Kidney (tissue), 14 donors: ENCODE results near the gene URI1. TPM values are rescaled to one million over a fixed set of nuclear protein-coding genes. Genes with fewer than 3 reads are reported as not detected.

ENCODE experiments used
- DNase-seq, 5 donors: peaks; one replicate each; pipeline ENCODE4 v3.0.0-alpha.2; 2013 to 2020
- FAIRE-seq: peaks from 2 replicates; lab custom pipeline; 2012; peaks lifted over from hg19 to GRCh38; lab: Jason Lieb, UNC
- H3K27ac ChIP-seq, 2 donors: one replicate each; pipeline ENCODE4 v1.7.0; 2013; ENCODE audit warnings: low read depth in 2 of 2, low read length in 2 of 2, inconsistent platforms in 1 of 2
- H3K27me3 ChIP-seq: one replicate; pipeline ENCODE4 v1.7.1; 2013; ENCODE audit warnings: low read length, inconsistent platforms; ENCODE audit not compliant: control insufficient read depth, insufficient read depth
- H3K36me3 ChIP-seq, 3 donors: one replicate each; pipeline versions ENCODE4 v1.7.0 to v1.7.1; 2013; ENCODE audit warnings: low read length in 3 of 3, control low read depth in 1 of 3, inconsistent platforms in 1 of 3; ENCODE audit not compliant: insufficient read depth in 3 of 3, control insufficient read depth in 2 of 3
- H3K4me1 ChIP-seq, 3 donors: one replicate each; pipeline versions ENCODE4 v1.7.0 to v1.7.1; 2013; ENCODE audit warnings: low read length in 3 of 3, inconsistent platforms in 1 of 3, low read depth in 1 of 3; ENCODE audit not compliant: control insufficient read depth in 2 of 3, insufficient read depth in 2 of 3
- H3K4me3 ChIP-seq, 3 donors: one replicate each; pipeline versions ENCODE4 v1.7.0 to v1.8.1; 2013; ENCODE audit warnings: low read length in 3 of 3, control low read depth in 1 of 3, inconsistent platforms in 1 of 3
- H3K9ac ChIP-seq, 3 donors: one replicate each; pipeline versions ENCODE4 v1.7.0 to v1.7.1; 2013; ENCODE audit warnings: low read length in 3 of 3, control low read depth in 1 of 3, inconsistent platforms in 1 of 3
- H3K9me3 ChIP-seq, 3 donors: one replicate each; pipeline versions ENCODE4 v1.7.0 to v1.7.1; 2013; ENCODE audit warnings: low read length in 3 of 3, control low read depth in 1 of 3, inconsistent platforms in 1 of 3; ENCODE audit not compliant: control insufficient read depth in 2 of 3, insufficient read depth in 1 of 3
- CTCF ChIP-seq: IDR thresholded peaks from 3 replicates; pipeline ENCODE4 v1.5.1; 2012; ENCODE audit warnings: mild to moderate bottlenecking, moderate library complexity, borderline replicate concordance; ENCODE audit not compliant: insufficient read depth; ENCODE audit errors: extremely low read depth
- intact Hi-C: fragments of 100-400 bp; cut with DNase I; formaldehyde crosslinking; loops from one replicate; pipeline ENCODE4 v1.11.1; 2022
- polyA plus RNA-seq: library from polyadenylated mRNA; stranded (reverse); fragments of 350-450 nt; fragmentation: Illumina TruSeq; extraction: RNeasy Lipid Tissue Mini Kit (QIAGEN cat#74804); gene quantifications from one replicate; pipeline ENCODE4 v1.2.3, GENCODE V29; 2014; ENCODE audit warnings: low read depth, low replicate concordance; ENCODE audit not compliant: insufficient read depth
- total RNA-seq: library from RNA; stranded (reverse); fragmentation: NEBNext Ultra II Directional; extraction: Animal tissue kit (Norgen Biotek cat#: 25700); gene quantifications from one replicate; pipeline ENCODE4 v1.2.1, GENCODE V29; 2021
- donor health status: control.
- donor health status: control.
- donor health status: control.
- donor health status: control.
- donor health status: control.
- donor health status: DM: yes; HTN: yes; CAD: no.
- donor health status: Normal renal cell carcinoma (clear cell type).

URI1 gene
- total and polyA plus RNA-seq, 2 donors from 2014 or later = 34.8 to 56.3 TPM

DNA sequence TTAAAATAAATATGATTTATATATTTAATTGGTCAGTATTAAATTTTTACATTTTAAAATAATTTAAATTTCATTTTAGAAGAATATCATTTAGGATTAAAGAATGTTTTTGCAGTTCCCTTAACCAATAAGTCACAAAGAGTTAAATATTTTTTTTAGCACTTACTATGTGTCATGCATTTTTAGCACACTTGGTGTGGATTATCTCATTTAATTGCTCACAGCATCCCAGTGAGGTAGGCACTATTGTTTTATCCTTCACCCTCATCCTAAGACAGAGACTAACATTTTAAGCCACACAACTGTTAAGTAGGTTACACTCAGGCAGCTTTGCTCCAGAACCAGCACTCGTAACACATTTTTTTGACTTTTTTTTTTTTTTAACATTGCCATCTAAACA lies 78.2 kb downstream of the URI1 start:
- no peak overlapping the region for H3K27ac ChIP-seq
- H3K4me3 ChIP-seq = no peak overlapping the region
- no peak overlapping the region for H3K9ac ChIP-seq
- peaks cover 0 to 3% (median under 1%) of the 10 kb centered on the region in 3 donors for H3K36me3 ChIP-seq
- FAIRE-seq (no peak), DNase-seq (no peak)
- TF ChIP-seq CTCF = no peak
- H3K4me1 ChIP-seq = no peaks in the 10 kb centered on the region
- intact Hi-C loops = no loop called here
- no peaks in the 10 kb centered on the region for H3K9me3 ChIP-seq
- H3K27me3 ChIP-seq = no peaks in the 10 kb centered on the region

DNA sequence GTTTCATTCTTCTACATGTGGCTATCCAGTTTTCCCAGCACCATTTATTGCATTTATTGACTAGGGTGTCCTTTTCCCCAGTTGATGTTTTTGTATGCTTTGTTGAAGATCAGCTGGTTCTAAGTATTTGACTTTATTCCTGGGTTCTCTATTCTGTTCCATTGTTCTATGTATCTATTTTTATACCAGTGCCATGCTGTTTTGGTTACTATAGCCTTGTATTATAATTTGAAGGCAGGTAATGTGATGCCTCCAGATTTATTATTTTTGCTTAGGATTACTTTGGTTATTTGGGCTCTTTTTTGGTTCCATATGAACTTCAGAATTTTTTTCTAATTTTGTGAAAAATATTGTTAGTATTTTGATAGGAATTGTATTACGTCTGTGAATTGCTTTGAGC lies 80.6 kb downstream of the URI1 start:
- no peak for DNase-seq
- Histone ChIP-seq H3K9ac (no peak overlapping the region), H3K4me3 (no peak overlapping the region), H3K9me3 (no peaks in the 10 kb centered on the region), H3K36me3 (peaks cover 0 to 3% (median 0%) of the 10 kb centered on the region in 3 donors), H3K27ac (no peak overlapping the region), H3K27me3 (no peaks in the 10 kb centered on the region), H3K4me1 (no peaks in the 10 kb centered on the region)
- intact Hi-C loops = no loop called here
- FAIRE-seq = no peak
- no peak for TF ChIP-seq CTCF

DNA sequence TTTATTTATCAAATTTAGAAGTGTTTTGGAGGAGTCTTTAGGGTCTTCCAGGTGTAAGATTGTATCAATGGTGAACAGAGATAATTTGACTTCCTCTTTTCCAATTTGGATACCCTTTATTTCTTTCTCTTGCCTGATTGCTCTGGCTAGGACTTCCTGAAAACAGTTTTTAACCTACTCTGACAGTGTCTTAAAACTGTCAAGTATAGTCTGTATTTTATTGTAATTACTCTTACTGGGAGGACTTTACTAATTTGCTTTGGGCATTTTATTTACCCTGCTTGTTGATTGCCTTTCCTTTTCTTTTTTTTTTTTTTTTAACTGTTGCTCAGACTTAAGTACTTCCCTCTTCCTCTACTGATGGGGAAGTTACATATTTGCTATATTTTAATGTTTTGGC lies 81.3 kb downstream of the URI1 start:
- peaks cover 0 to 3% (median 0%) of the 10 kb centered on the region in 3 donors for H3K36me3 ChIP-seq
- H3K9ac ChIP-seq = no peak overlapping the region
- no peak overlapping the region for H3K27ac ChIP-seq
- H3K9me3 ChIP-seq = no peaks in the 10 kb centered on the region
- no peaks in the 10 kb centered on the region for H3K27me3 ChIP-seq
- H3K4me3 ChIP-seq = no peak overlapping the region
- no peaks in the 10 kb centered on the region for H3K4me1 ChIP-seq
- DNase-seq = no peak
- intact Hi-C loops = no loop called here
- no peak for FAIRE-seq
- TF ChIP-seq CTCF = no peak

DNA sequence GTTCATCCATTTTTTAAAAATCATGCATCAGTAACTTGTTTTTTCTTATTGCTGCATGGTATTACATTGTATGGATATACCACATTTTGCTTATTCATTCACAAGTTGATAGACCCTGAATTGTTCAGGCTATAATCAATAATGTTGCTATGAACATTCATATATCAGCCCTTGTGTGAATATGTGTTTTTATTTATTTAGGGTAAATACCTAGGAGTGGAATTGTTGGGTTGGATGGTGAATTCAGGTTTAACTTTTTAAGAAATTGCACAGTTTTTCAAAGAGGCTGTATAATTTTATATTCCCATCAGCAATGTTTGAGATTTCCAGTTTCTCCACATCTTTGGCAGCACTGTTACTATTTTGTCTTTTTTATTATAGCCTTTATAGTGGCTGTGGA lies 82.1 kb downstream of the URI1 start:
- no peak for FAIRE-seq
- Histone ChIP-seq H3K9ac (no peak overlapping the region), H3K36me3 (peaks cover 0 to 3% (median 0%) of the 10 kb centered on the region in 3 donors), H3K4me1 (no peaks in the 10 kb centered on the region), H3K27me3 (no peaks in the 10 kb centered on the region), H3K4me3 (no peak overlapping the region), H3K9me3 (no peaks in the 10 kb centered on the region), H3K27ac (no peak overlapping the region)
- TF ChIP-seq CTCF = no peak
- intact Hi-C loops = no loop called here
- DNase-seq = no peak
